Spleen (tissue), 7 donors: ENCODE measurements around the gene PTPRU.

Experiments used
- POLR2A ChIP-seq, 3 donors: fragments of 450-650 bp; IDR thresholded peaks; one replicate each; pipeline ENCODE4 v1.5.1; 2017; ENCODE audit warnings: antibody characterized with exemption in 3 of 3, mild to moderate bottlenecking in 1 of 3
- POLR2AphosphoS5 ChIP-seq, 3 donors: sonication (generic); formaldehyde crosslinking; IDR thresholded peaks; one replicate each; pipeline ENCODE4 v1.5.1; 2017; ENCODE audit warnings: antibody characterized with exemption in 3 of 3
- TF ChIP-seq, protein P1 (sequence below), 11 experiments: fragments of 200-600 bp in 7 of 11; fragments of 450-650 bp in 4 of 11; sonication (generic) in 4 of 11; IDR thresholded peaks in 8 of 11; conservative IDR thresholded peaks in 3 of 11; 1 replicate in 7 of 11; 2 replicates in 4 of 11; pipeline versions ENCODE4 v1.4.0 to v1.8.0; 2016 to 2021; ENCODE audit warnings: antibody characterized with exemption in 11 of 11, inconsistent platforms in 4 of 11, mild to moderate bottlenecking in 1 of 11
- donor health status: DM: no; HTN: no; CAD: no; lungs with moderate emphysema.
- donor health status: DM: no; HTN: no; CAD: no.
- donor health status: DM: no; HTN: no; CAD: no.

DNA sequence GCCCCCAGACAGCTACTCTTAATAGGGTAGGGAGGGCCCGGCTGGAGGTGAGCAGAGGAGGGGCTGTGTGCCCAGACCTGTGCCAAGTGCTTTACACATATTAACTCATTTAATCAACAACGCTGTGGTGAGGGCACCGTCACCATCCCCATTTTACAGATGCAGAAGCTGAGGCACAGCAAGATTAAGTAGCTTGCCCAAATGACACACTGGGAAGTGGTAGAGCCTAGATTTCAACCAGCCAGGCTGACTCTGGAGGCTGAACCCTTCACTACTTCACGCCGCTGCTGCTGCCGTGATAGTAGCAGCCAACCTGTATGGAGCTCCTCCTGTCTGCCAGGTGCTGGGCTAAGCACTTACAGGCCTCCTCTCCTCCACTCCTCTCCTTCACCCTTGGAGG lies 127.2 kb downstream of the PTPRU start:
- TF ChIP-seq, protein P1, sequence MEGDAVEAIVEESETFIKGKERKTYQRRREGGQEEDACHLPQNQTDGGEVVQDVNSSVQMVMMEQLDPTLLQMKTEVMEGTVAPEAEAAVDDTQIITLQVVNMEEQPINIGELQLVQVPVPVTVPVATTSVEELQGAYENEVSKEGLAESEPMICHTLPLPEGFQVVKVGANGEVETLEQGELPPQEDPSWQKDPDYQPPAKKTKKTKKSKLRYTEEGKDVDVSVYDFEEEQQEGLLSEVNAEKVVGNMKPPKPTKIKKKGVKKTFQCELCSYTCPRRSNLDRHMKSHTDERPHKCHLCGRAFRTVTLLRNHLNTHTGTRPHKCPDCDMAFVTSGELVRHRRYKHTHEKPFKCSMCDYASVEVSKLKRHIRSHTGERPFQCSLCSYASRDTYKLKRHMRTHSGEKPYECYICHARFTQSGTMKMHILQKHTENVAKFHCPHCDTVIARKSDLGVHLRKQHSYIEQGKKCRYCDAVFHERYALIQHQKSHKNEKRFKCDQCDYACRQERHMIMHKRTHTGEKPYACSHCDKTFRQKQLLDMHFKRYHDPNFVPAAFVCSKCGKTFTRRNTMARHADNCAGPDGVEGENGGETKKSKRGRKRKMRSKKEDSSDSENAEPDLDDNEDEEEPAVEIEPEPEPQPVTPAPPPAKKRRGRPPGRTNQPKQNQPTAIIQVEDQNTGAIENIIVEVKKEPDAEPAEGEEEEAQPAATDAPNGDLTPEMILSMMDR (IDR thresholded peaks at IDR 0.05 in 8 of 11, conservative IDR thresholded peaks at IDR 0.05 in 3 of 11), result no peak
- TF ChIP-seq POLR2A (IDR thresholded peaks at IDR 0.05) (no peak), POLR2AphosphoS5 (IDR thresholded peaks at IDR 0.05) (no peak)
